CD4-positive, alpha-beta memory T cell (primary cell): ENCODE measurements around the gene MAPKAPK2. TPM values are rescaled to one million over a fixed set of nuclear protein-coding genes. Genes with fewer than 3 reads are reported as not detected.

Source experiments
- CTCF ChIA-PET: fragments of 350-600 bp; sonication (Branson Sonifier 250); formaldehyde crosslinking; loops from one replicate; lab custom pipeline; 2021; ENCODE audit warnings: inconsistent platforms; ENCODE audit not compliant: partially characterized antibody; lab: Charles Lee
- POLR2A ChIA-PET: fragments of 350-600 bp; sonication (Branson Sonifier 250); formaldehyde crosslinking; loops from one replicate; lab custom pipeline; 2021; ENCODE audit not compliant: partially characterized antibody; lab: Charles Lee
- DNase-seq, 5 donors: peaks; one replicate each; pipeline versions ENCODE4 v3.0.0 to v3.0.0-alpha.2; 2020 to 2022; ENCODE audit warnings: mixed read lengths in 1 of 5
- H3K27ac ChIP-seq: one replicate; pipeline ENCODE4 v1.7.0; 2013; ENCODE audit warnings: low read depth, low read length
- H3K27me3 ChIP-seq: 2 replicates; pipeline ENCODE4 v1.7.0; 2013; ENCODE audit warnings: mild to moderate bottlenecking, low read length, moderate library complexity; ENCODE audit not compliant: insufficient read depth
- H3K36me3 ChIP-seq: 2 replicates; pipeline ENCODE4 v1.7.0; 2013; ENCODE audit warnings: mild to moderate bottlenecking, low read length, moderate library complexity; ENCODE audit not compliant: insufficient read depth
- H3K4me1 ChIP-seq: 2 replicates; pipeline ENCODE4 v1.7.0; 2013; ENCODE audit warnings: mild to moderate bottlenecking, low read length, moderate library complexity; ENCODE audit not compliant: insufficient read depth
- H3K4me3 ChIP-seq, 2 donors: one replicate each; pipeline ENCODE4 v1.7.0; 2013; ENCODE audit warnings: low read length in 2 of 2, mild to moderate bottlenecking in 1 of 2
- H3K9me3 ChIP-seq, 2 donors: one replicate each; pipeline ENCODE4 v1.7.0; 2013; ENCODE audit warnings: low read length in 2 of 2, control low read depth in 1 of 2; ENCODE audit not compliant: control insufficient read depth in 1 of 2
- H3K27ac Mint-ChIP-seq, 7 donors: one replicate each; pipeline ENCODE4 v1.8.0; 2020 to 2021; ENCODE audit warnings: mixed read lengths in 7 of 7, mild to moderate bottlenecking in 6 of 7, inconsistent platforms in 3 of 7, moderate library complexity in 3 of 7
- H3K27me3 Mint-ChIP-seq, 2 donors: one replicate each; pipeline ENCODE4 v1.8.0; 2020 to 2021; ENCODE audit warnings: mixed read lengths in 2 of 2
- H3K36me3 Mint-ChIP-seq, 2 donors: one replicate each; pipeline ENCODE4 v1.8.0; 2020 to 2021; ENCODE audit warnings: mixed read lengths in 2 of 2, inconsistent platforms in 1 of 2, mild to moderate bottlenecking in 1 of 2
- H3K4me1 Mint-ChIP-seq, 4 donors: one replicate each; pipeline ENCODE4 v1.8.0; 2020 to 2021; ENCODE audit warnings: mixed read lengths in 4 of 4, mild to moderate bottlenecking in 1 of 4
- H3K4me3 Mint-ChIP-seq, 8 donors: one replicate each; pipeline ENCODE4 v1.8.0; 2020 to 2021; ENCODE audit warnings: mixed read lengths in 8 of 8, mild to moderate bottlenecking in 7 of 8, moderate library complexity in 6 of 8, inconsistent platforms in 3 of 8
- H3K9me3 Mint-ChIP-seq, 8 donors: one replicate each; pipeline ENCODE4 v1.8.0; 2020 to 2021; ENCODE audit warnings: mixed read lengths in 8 of 8, mild to moderate bottlenecking in 5 of 8, inconsistent platforms in 3 of 8, moderate library complexity in 1 of 8
- intact Hi-C: fragments of 100-400 bp; cut with micrococcal nuclease; formaldehyde crosslinking; loops from one replicate; pipeline ENCODE4 v1.15.1; 2023
- polyA plus RNA-seq, 2 donors: library from polyadenylated mRNA; unstranded; fragments of 300-500 nt; fragmentation: Illumina TruSeq; gene quantifications; one replicate each; pipeline ENCODE4 v1.2.3, GENCODE V29; 2021
- total RNA-seq, 2 experiments: library from RNA; stranded (reverse); gene quantifications; one replicate each; pipeline ENCODE4 v1.2.3, GENCODE V29; 2021

The MAPKAPK2 gene
- total and polyA plus RNA-seq, 4 experiments from 2014 or later, result 1.3 to 72.8 (median 37.8) TPM

DNA sequence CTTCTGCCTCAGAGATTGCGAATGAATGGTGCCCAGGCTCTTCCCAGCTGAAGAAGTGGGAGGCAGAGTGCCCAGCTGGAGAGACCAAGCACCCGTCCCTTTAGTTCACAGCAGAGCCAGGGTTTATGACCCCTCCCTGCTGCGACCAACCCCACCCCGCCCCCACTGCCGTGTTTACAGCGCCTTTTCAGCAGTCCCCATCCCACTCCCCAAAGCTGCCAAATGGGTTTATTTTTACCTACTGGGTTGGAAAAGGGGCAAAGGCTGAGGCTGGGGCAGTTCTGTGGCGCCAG is 25.8 kb upstream of the MAPKAPK2 start:
- no peak overlapping the region for H3K27ac Mint-ChIP-seq
- Histone ChIP-seq H3K36me3 (no peaks in the 10 kb centered on the region), H3K27ac (no peak overlapping the region), H3K4me3 (no peak overlapping the region), H3K4me1 (peaks cover 11% of the 10 kb centered on the region), H3K27me3 (peaks cover 3% of the 10 kb centered on the region), H3K9me3 (no peaks in the 10 kb centered on the region)
- peaks cover 0 to 2% (median 1%) of the 10 kb centered on the region in 4 donors for H3K4me1 Mint-ChIP-seq
- peaks cover 20 to 30% of the 10 kb centered on the region in 2 donors for H3K27me3 Mint-ChIP-seq
- ChIA-PET CTCF (interaction anchor here (1.0 to 13.5 kb wide), 8 partner anchors 9 to 324 kb away, joined by 3 to 274 read pairs (median 7); partner anchors contain the start of gene DYRK3), POLR2A (no interaction called here)
- no peak overlapping the region for H3K4me3 Mint-ChIP-seq
- intact Hi-C loops, result loop anchor here (1.0 kb wide), 1 partner anchor 323 kb away; no protein-coding TSS in a partner anchor
- DNase-seq, result no peak
- no peaks in the 10 kb centered on the region for H3K36me3 Mint-ChIP-seq
- H3K9me3 Mint-ChIP-seq, result peaks cover 0 to 2% (median 0%) of the 10 kb centered on the region in 8 donors

DNA sequence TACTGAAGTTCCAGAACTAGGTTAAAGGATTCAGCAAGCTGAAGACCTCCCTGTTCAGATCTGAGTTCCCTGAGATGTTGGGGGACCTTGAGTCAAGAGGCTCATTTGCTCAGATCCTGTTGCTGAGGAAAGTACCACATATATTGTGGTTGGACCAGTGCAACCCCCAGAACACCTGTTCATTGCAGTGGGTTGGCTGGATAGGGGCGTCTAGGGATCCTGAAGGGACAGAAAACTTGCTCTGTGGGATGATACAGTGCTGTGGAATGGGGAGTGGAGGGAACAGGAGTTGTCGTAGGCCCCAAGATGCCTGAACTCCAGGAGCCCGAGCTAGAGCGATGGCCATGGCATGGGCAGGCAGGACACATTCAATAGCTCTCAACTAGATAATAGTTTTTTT is 24.6 kb upstream of the MAPKAPK2 start:
- H3K27ac Mint-ChIP-seq, result no peak overlapping the region
- intact Hi-C loops, result loop anchor here (5.0 kb wide), 1 partner anchor 183 kb away; no protein-coding TSS in a partner anchor

DNA sequence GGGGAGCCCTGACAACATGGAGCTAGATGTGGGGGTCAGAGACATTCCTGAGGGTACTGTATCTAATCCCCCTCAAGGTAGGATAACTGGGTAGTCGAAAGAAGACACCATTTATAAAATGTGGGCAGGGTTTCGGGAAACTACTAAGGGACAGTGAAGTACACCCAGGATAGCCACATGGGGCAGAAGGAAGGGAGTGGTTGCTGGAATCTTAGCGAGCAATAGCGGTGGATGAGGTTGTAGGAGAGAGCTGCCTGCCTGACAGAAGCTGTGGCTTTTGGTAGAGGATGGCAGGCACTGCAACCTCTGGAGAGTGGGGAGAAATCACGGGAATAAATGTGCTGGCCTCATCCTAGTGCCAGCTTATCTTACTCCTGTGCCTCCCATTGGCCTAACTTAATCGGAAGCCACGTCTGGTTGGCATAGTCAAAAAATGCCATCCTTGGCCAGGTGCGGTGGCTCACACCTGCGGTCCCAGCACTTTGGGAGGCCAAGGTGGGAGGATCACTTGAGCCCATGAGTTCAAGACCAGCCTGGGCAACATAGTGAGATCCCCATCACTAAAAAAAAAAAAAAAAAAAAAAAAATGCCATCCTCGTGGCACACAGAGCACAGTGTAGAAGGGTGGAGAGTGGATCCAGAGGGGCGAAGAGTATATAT is 23.4 kb upstream of the MAPKAPK2 start:
- Histone ChIP-seq H3K4me3 (no peak overlapping the region), H3K9me3 (no peaks in the 10 kb centered on the region), H3K4me1 (peaks cover 14% of the 10 kb centered on the region), H3K27me3 (peaks cover 3% of the 10 kb centered on the region), H3K27ac (no peak overlapping the region), H3K36me3 (no peaks in the 10 kb centered on the region)
- no peaks in the 10 kb centered on the region for H3K36me3 Mint-ChIP-seq
- ChIA-PET POLR2A (no interaction called here), CTCF (interaction anchor here (0.7 to 13.5 kb wide), 6 partner anchors 9 to 200 kb away, joined by 4 to 274 read pairs (median 44); partner anchors contain the start of gene DYRK3)
- H3K9me3 Mint-ChIP-seq, result peaks cover 0 to 2% (median 0%) of the 10 kb centered on the region in 8 donors
- peaks cover 0 to 4% (median 4%) of the 10 kb centered on the region in 4 donors for H3K4me1 Mint-ChIP-seq
- H3K4me3 Mint-ChIP-seq, result no peak overlapping the region
- H3K27me3 Mint-ChIP-seq, result peaks cover 21 to 34% of the 10 kb centered on the region in 2 donors
- no peak overlapping the region for H3K27ac Mint-ChIP-seq
- DNase-seq, result no peak
- intact Hi-C loops, result loop anchor here (5.0 kb wide), 1 partner anchor 184 kb away; no protein-coding TSS in a partner anchor

More for the DNA sequence above, 24.6 kb upstream of the MAPKAPK2 start:
- Histone ChIP-seq H3K36me3 (no peaks in the 10 kb centered on the region), H3K27me3 (peaks cover 3% of the 10 kb centered on the region), H3K4me3 (no peak overlapping the region), H3K9me3 (no peaks in the 10 kb centered on the region), H3K27ac (no peak overlapping the region), H3K4me1 (peaks cover 14% of the 10 kb centered on the region)
- peaks cover 0 to 2% (median 0%) of the 10 kb centered on the region in 8 donors for H3K9me3 Mint-ChIP-seq
- ChIA-PET POLR2A (no interaction called here), CTCF (interaction anchor here (0.7 to 13.5 kb wide), 8 partner anchors 11 to 196 kb away, joined by 3 to 274 read pairs (median 4); partner anchors contain the start of gene DYRK3)
- peaks cover 21 to 34% of the 10 kb centered on the region in 2 donors for H3K27me3 Mint-ChIP-seq
- H3K4me3 Mint-ChIP-seq, result no peak overlapping the region
- no peak for DNase-seq
- H3K36me3 Mint-ChIP-seq, result no peaks in the 10 kb centered on the region
- H3K4me1 Mint-ChIP-seq, result peaks cover 0 to 4% (median 4%) of the 10 kb centered on the region in 4 donors

DNA sequence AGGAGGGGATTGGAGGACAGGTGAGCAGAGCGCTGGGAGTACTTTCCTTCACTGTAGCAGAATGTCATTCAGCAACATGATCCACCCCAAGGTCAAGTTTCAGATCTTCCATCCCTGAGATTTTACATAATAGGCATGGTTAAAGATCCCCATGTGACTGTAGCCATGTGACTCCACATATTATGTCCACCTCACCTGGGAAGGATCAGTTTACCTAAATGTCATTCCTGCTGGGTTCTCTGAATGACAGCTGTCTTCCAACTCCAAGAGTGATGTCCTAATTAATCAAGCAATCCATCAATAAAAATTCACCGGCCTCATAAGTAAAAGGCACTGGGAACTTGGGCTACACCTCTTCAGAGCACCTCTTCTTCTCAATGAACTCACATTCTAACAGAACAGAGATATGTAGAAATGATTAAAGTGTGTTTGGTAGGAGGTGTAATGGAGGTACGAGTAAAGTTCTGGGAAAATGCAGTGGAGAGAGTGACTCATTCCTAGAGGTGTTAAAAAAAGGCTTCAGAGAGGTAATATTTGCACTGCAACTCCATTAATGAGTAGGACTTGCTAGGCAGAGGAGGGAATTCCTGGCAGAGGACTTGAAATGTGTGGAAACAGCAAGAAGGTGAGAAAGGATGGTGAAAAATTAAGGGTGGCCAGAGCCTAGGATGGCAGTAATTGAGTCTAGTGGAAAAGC is 22.2 kb upstream of the MAPKAPK2 start:
- no peak overlapping the region for H3K27ac ChIP-seq
- Mint-ChIP-seq H3K27ac (no peak overlapping the region), H3K4me3 (no peak overlapping the region), H3K4me1 (peaks cover 0 to 5% (median 4%) of the 10 kb centered on the region in 4 donors), H3K27me3 (peaks cover 20 to 28% of the 10 kb centered on the region in 2 donors), H3K36me3 (no peaks in the 10 kb centered on the region), H3K9me3 (no peaks in the 10 kb centered on the region)
- no peak for DNase-seq
- POLR2A ChIA-PET, result interaction anchor here (1.6 to 2.3 kb wide), 2 partner anchors 27 to 50 kb away, joined by 3 to 13 read pairs; partner anchors contain the start of genes DYRK3 and EIF2D
- H3K4me3 ChIP-seq, result no peak overlapping the region
- CTCF ChIA-PET, result interaction anchor here (0.9 to 13.5 kb wide), 32 partner anchors 7 to 320 kb away, joined by 3 to 274 read pairs (median 14); partner anchors contain the start of genes DYRK3, EIF2D and IKBKE
- H3K9me3 ChIP-seq, result no peaks in the 10 kb centered on the region
- peaks cover 3% of the 10 kb centered on the region for H3K27me3 ChIP-seq
- H3K36me3 ChIP-seq, result no peaks in the 10 kb centered on the region
- intact Hi-C loops, result loop anchor here (5.0 kb wide), 1 partner anchor 185 kb away; no protein-coding TSS in a partner anchor
- peaks cover 14% of the 10 kb centered on the region for H3K4me1 ChIP-seq

DNA sequence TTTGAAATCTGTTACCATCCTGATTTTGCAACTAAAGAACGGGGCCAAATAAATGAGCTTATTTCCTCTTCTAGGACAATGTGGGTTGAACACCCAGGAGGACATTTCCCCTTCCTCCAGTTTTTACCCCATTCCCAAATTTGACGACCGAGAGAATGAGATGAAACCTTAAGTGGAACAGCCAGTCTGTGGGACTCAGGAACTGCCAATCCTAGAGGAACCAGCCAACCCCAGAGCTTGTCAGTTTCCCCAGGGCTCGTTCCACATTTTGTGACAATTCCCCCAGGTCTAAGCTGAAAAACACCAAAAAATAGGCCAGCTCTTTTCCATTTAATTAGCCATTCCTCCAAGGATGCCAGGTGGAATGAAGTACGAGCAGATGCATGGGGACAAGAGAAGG is 21.3 kb upstream of the MAPKAPK2 start:
- DNase-seq, result no peak
- no peak overlapping the region for H3K4me3 Mint-ChIP-seq
- H3K4me1 Mint-ChIP-seq, result peaks cover 6 to 13% (median 11%) of the 10 kb centered on the region in 4 donors
- no peaks in the 10 kb centered on the region for H3K9me3 Mint-ChIP-seq
- intact Hi-C loops, result loop anchor here (5.0 kb wide), 1 partner anchor 186 kb away; no protein-coding TSS in a partner anchor
- Histone ChIP-seq H3K9me3 (no peaks in the 10 kb centered on the region), H3K36me3 (no peaks in the 10 kb centered on the region), H3K27me3 (peaks cover 3% of the 10 kb centered on the region), H3K4me1 (peaks cover 14% of the 10 kb centered on the region), H3K4me3 (no peak overlapping the region), H3K27ac (no peak overlapping the region)
- ChIA-PET POLR2A (interaction anchor here (0.5 to 2.3 kb wide), 6 partner anchors 28 to 658 kb away, joined by 3 to 13 read pairs (median 3); partner anchors contain the start of genes CD55, DYRK3 and EIF2D), CTCF (interaction anchor here (0.9 to 13.5 kb wide), 40 partner anchors 8 to 320 kb away, joined by 3 to 274 read pairs (median 8); partner anchors contain the start of genes DYRK3, EIF2D and IKBKE)
- H3K27me3 Mint-ChIP-seq, result peaks cover 15 to 21% of the 10 kb centered on the region in 2 donors
- no peaks in the 10 kb centered on the region for H3K36me3 Mint-ChIP-seq
- H3K27ac Mint-ChIP-seq, result no peak overlapping the region

DNA sequence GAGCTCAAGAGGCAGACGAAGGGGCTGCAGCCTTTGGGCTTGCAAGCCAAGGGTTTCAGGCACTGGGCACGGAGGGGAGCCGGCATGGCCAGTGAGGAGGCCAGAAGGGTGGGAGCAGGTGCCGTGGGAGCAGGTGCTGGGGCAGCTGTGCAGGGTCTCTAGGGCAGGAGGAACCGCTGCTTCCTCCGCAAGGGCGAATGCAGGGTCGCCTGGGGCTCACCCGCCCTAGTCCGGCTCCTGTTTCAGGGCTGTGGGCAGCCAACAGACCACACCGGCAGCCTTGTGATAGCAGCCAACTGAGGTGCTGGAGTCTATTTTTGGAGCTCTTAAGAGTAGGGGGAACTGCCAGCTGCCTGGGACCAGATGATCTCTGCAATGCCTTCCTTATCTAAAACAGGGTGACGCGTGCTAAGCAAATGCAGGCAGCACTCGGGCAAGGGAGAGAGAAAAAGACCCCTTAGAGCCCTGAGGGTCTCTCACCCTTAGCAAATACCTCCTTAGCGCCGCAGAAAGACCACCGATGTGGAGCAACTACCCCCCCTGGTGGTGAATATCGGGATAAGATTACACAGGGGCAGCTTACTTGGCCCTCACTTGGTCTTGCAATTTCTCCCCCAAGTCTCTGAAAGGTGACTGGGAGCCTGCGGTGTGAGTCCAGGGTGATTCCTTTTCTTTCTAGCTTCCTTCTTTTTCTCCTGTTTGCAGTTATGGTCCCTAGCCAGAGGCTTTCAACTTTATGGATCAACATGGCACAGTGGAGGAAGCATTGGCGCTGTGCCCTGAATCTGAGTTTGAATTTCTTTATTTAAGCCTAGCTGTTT is 20.7 kb upstream of the MAPKAPK2 start:
- Histone ChIP-seq H3K36me3 (no peaks in the 10 kb centered on the region), H3K27me3 (no peaks in the 10 kb centered on the region), H3K4me1 (peaks cover 14% of the 10 kb centered on the region), H3K27ac (no peak overlapping the region), H3K4me3 (no peak overlapping the region), H3K9me3 (no peaks in the 10 kb centered on the region)
- no peaks in the 10 kb centered on the region for H3K36me3 Mint-ChIP-seq
- DNase-seq, result peak; percentile 64 to 76 (median 69)
- intact Hi-C loops, result loop anchor here (1.0 to 5.0 kb wide), 5 partner anchors 30 to 202 kb away; no protein-coding TSS in a partner anchor
- ChIA-PET CTCF (interaction anchor here (0.8 to 13.5 kb wide), 53 partner anchors 9 to 319 kb away, joined by 3 to 274 read pairs (median 6); partner anchors contain the start of genes DYRK3, EIF2D and IKBKE), POLR2A (interaction anchor here (0.5 to 2.3 kb wide), 6 partner anchors 29 to 658 kb away, joined by 3 to 13 read pairs (median 3); partner anchors contain the start of genes CD55, DYRK3 and EIF2D)
- peaks cover 9 to 17% (median 11%) of the 10 kb centered on the region in 4 donors for H3K4me1 Mint-ChIP-seq
- peak overlapping the region in 2 of 8 donors; percentile 24 to 47 for H3K4me3 Mint-ChIP-seq
- peak overlapping the region in 2 of 7 donors; percentile 25 to 33 for H3K27ac Mint-ChIP-seq
- peaks cover 12 to 17% of the 10 kb centered on the region in 2 donors for H3K27me3 Mint-ChIP-seq
- no peaks in the 10 kb centered on the region for H3K9me3 Mint-ChIP-seq
